ENCODE data around the gene ATG7.

ATG7 gene

GRCh38 chr3:11430624-11431023 lies 158.4 kb downstream of the ATG7 start:
- in situ Hi-C loops (cut with MboI; ENCODE audit: low sequenced_read_pairs, unreplicated experiment): no loop called here
- TF ChIP-seq CTCF (IDR thresholded peaks at IDR 0.05; ENCODE audit: borderline replicate concordance, control extremely low read depth, extremely low read depth, insufficient read depth, missing control alignments): no peak
- DNase-seq (ENCODE audit: low spot score): no peak

GRCh38 chr3:11431319-11431718 lies 159.1 kb downstream of the ATG7 start:
- in situ Hi-C loops (cut with MboI; ENCODE audit: low sequenced_read_pairs, unreplicated experiment): no loop called here
- TF ChIP-seq CTCF (IDR thresholded peaks at IDR 0.05; ENCODE audit: borderline replicate concordance, control extremely low read depth, extremely low read depth, insufficient read depth, missing control alignments): no peak
- no peak for DNase-seq (ENCODE audit: low spot score)

GRCh38 chr3:11434017-11434526 lies 161.9 kb downstream of the ATG7 start:
- TF ChIP-seq CTCF (IDR thresholded peaks at IDR 0.05; ENCODE audit: borderline replicate concordance, control extremely low read depth, extremely low read depth, insufficient read depth, missing control alignments): no peak
- in situ Hi-C loops (cut with MboI; ENCODE audit: low sequenced_read_pairs, unreplicated experiment): no loop called here
- no peak for DNase-seq (ENCODE audit: low spot score)

- in situ Hi-C loops (cut with MboI; ENCODE audit: low sequenced_read_pairs, unreplicated experiment): no loop called here
- TF ChIP-seq CTCF (IDR thresholded peaks at IDR 0.05; ENCODE audit: borderline replicate concordance, control extremely low read depth, extremely low read depth, insufficient read depth, missing control alignments): no peak
- no peak for DNase-seq (ENCODE audit: low spot score)
These were observed 162.4 kb downstream of the ATG7 start for GRCh38 chr3:11434563-11435096.

- in situ Hi-C loops (cut with MboI; ENCODE audit: low sequenced_read_pairs, unreplicated experiment): no loop called here
- DNase-seq (ENCODE audit: low spot score): no peak
- no peak for TF ChIP-seq CTCF (IDR thresholded peaks at IDR 0.05; ENCODE audit: borderline replicate concordance, control extremely low read depth, extremely low read depth, insufficient read depth, missing control alignments)
These were observed 163.4 kb downstream of the ATG7 start for GRCh38 chr3:11435440-11436165.

- DNase-seq (ENCODE audit: low spot score): no peak
- in situ Hi-C loops (cut with MboI; ENCODE audit: low sequenced_read_pairs, unreplicated experiment): no loop called here
- no peak for TF ChIP-seq CTCF (IDR thresholded peaks at IDR 0.05; ENCODE audit: borderline replicate concordance, control extremely low read depth, extremely low read depth, insufficient read depth, missing control alignments)
These were observed 164.6 kb downstream of the ATG7 start for GRCh38 chr3:11436775-11437174.

Data from GM13976 (cell line).